ENCODE results near the gene RBM20.

The RBM20 gene

DNA sequence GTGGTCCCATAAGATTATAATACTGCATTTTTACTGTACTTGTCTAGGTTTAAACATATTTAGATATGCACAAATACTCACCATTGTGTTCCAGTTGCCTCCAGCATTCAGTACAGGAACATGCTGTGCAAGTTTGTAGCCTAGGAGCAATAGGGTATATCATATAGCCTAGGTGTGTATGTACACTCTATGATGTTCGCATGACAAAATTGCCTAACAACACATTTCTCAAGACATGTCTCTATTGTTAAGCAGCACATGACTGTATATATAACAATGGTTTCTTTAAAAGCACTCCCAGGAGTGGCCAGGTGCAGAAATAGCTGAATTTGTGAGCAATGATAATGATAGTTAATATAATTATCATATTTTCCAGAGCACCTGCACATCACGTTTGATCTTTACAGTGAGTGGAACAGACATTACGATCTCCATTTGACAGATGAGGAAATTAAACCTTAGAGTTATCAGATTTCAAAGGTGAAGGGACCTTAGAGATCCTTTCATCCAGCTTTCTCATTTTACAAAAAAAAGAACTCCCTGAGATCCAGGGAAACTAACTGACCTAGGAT lies 128.4 kb downstream of the RBM20 start:
- no peak overlapping the region for H3K4me3 ChIP-seq (ENCODE audit: insufficient read length, low read depth)
- H3K4me1 ChIP-seq (ENCODE audit: insufficient read depth, insufficient read length), result no peaks in the 10 kb centered on the region
- DNase-seq (ENCODE audit: low read depth, low spot score), result no peak
- H3K27me3 ChIP-seq (ENCODE audit: insufficient read depth, insufficient read length), result no peaks in the 10 kb centered on the region
- H3K9ac ChIP-seq (ENCODE audit: insufficient read length, low read depth), result no peak overlapping the region
- H3K36me3 ChIP-seq (ENCODE audit: insufficient read depth, insufficient read length, low read length), result no peaks in the 10 kb centered on the region
- H3K9me3 ChIP-seq (ENCODE audit: insufficient read depth, low read length), result no peaks in the 10 kb centered on the region
- TF ChIP-seq ZNF274 (IDR thresholded peaks at IDR 0.05; ENCODE audit: low read depth, low read length) (no peak), YY1 (IDR thresholded peaks at IDR 0.05; ENCODE audit: insufficient read depth, insufficient read length) (no peak), SUZ12 (IDR thresholded peaks at IDR 0.05; ENCODE audit: extremely low read depth, insufficient read depth, insufficient read length) (no peak)

DNA sequence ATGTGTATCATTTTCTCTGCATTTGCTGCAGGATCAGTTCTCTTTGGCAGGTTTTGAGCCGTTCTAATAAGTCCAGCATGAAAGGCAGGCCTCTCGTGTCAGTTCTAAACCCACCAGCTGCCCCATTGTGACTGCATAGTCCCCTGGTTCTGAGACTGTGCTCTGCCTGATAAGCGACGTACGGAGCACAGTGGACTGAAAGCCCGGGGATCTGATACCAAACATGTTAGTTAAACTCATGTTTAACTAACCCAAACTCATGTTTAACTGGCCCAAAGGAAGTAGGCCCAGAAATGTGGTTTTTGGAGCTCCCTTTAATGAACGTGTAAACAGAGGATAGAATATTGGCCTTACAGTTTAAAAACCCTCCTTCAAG lies 129.5 kb downstream of the RBM20 start:
- no peaks in the 10 kb centered on the region for H3K27me3 ChIP-seq (ENCODE audit: insufficient read depth, insufficient read length)
- DNase-seq (ENCODE audit: low read depth, low spot score), result no peak
- no peaks in the 10 kb centered on the region for H3K36me3 ChIP-seq (ENCODE audit: insufficient read depth, insufficient read length, low read length)
- H3K9me3 ChIP-seq (ENCODE audit: insufficient read depth, low read length), result no peaks in the 10 kb centered on the region
- no peaks in the 10 kb centered on the region for H3K4me1 ChIP-seq (ENCODE audit: insufficient read depth, insufficient read length)
- no peak overlapping the region for H3K9ac ChIP-seq (ENCODE audit: insufficient read length, low read depth)
- H3K4me3 ChIP-seq (ENCODE audit: insufficient read length, low read depth), result no peak overlapping the region
- TF ChIP-seq ZNF274 (IDR thresholded peaks at IDR 0.05; ENCODE audit: low read depth, low read length) (no peak), SUZ12 (IDR thresholded peaks at IDR 0.05; ENCODE audit: extremely low read depth, insufficient read depth, insufficient read length) (no peak), YY1 (IDR thresholded peaks at IDR 0.05; ENCODE audit: insufficient read depth, insufficient read length) (no peak)

DNA sequence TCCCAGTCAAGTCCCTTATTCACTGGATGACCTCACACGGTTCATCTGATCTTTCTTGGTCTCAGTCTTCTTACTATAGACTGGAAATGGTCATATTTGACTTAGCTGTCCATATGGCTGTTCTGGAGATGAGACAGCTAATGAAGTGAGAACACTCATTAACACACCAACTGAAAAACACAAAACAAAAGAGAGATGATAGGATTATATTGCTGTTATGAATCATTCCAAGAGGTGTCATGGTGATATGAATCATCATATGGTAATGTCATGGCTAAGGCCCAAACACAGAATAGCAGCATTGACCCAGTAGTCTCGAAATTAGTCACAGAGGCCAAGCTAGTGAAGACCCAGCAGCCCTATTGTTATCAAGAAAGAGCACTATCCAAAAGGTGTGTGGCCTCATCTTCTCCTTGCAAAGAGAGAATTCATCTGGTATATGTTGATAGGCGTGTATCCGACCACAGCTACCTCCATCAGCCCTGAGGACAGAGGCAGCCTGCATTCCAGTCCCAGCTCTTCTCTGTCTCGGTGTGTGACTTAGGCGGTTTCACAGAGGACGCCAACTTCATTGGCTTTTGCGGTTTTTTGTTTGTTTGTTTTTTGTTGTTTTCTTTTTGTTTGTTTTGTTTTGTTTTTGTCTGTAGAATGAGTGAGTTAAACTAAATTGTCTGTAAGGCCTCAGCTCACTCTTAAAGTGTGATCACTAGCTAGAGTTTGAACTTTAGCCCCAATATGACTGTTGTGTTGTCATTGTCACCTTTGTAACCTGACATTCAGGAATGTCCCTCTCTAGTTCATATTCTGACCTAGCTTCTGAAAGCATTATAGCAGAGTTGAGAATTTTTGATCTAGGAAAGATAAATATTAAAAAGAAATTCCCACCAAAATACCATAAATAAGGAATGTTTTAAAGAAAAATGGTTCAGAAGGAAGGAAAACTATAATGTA lies 130.2 kb downstream of the RBM20 start:
- Histone ChIP-seq H3K9ac (ENCODE audit: insufficient read length, low read depth) (no peak overlapping the region), H3K9me3 (ENCODE audit: insufficient read depth, low read length) (no peaks in the 10 kb centered on the region), H3K27me3 (ENCODE audit: insufficient read depth, insufficient read length) (no peaks in the 10 kb centered on the region), H3K36me3 (ENCODE audit: insufficient read depth, insufficient read length, low read length) (no peaks in the 10 kb centered on the region), H3K4me3 (ENCODE audit: insufficient read length, low read depth) (no peak overlapping the region), H3K4me1 (ENCODE audit: insufficient read depth, insufficient read length) (no peaks in the 10 kb centered on the region)
- no peak for DNase-seq (ENCODE audit: low read depth, low spot score)
- TF ChIP-seq SUZ12 (IDR thresholded peaks at IDR 0.05; ENCODE audit: extremely low read depth, insufficient read depth, insufficient read length) (no peak), ZNF274 (IDR thresholded peaks at IDR 0.05; ENCODE audit: low read depth, low read length) (no peak), YY1 (IDR thresholded peaks at IDR 0.05; ENCODE audit: insufficient read depth, insufficient read length) (no peak)

DNA sequence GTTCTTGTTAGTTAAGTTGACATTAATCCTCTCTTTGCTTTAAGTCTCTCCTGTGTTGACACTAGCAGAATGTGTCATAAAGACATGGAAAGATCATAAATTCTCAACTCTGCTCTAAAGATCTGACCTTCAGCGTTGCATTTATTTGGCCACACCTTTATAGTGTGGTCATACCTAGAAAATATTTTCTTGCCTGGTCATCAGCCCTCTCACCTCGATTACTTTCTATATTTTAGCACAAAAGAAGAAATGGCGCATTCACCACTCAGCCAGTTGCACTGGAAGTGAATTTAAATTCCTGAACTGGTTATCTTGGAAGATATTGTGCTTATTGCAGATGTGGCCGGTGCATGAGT lies 130.9 kb downstream of the RBM20 start:
- Histone ChIP-seq H3K9ac (ENCODE audit: insufficient read length, low read depth) (no peak overlapping the region), H3K4me3 (ENCODE audit: insufficient read length, low read depth) (no peak overlapping the region), H3K36me3 (ENCODE audit: insufficient read depth, insufficient read length, low read length) (no peaks in the 10 kb centered on the region), H3K9me3 (ENCODE audit: insufficient read depth, low read length) (no peaks in the 10 kb centered on the region), H3K27me3 (ENCODE audit: insufficient read depth, insufficient read length) (no peaks in the 10 kb centered on the region), H3K4me1 (ENCODE audit: insufficient read depth, insufficient read length) (no peaks in the 10 kb centered on the region)
- DNase-seq (ENCODE audit: low read depth, low spot score), result no peak
- TF ChIP-seq SUZ12 (IDR thresholded peaks at IDR 0.05; ENCODE audit: extremely low read depth, insufficient read depth, insufficient read length), result no peak
- no peak for TF ChIP-seq YY1 (IDR thresholded peaks at IDR 0.05; ENCODE audit: insufficient read depth, insufficient read length)
- no peak for TF ChIP-seq ZNF274 (IDR thresholded peaks at IDR 0.05; ENCODE audit: low read depth, low read length)

DNA sequence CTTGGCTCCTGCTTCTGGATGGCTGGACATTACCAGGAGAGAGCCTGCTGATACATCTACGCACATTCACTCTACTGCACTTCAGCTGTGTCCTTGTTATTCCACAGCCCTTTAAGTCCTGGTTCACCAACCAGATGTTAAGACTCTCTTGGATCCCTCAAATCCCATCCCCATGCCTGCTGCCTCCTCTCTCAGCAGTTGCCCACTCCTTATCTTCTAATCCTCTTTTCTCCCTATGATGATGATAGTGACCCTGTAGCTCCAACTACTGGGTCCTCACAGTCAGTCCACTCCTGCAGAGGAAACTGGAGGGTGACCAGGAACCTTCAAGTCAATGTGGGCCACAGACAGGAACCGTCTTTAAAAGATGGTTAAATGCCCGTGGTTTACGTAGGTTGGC lies 131.3 kb downstream of the RBM20 start:
- H3K4me3 ChIP-seq (ENCODE audit: insufficient read length, low read depth), result no peak overlapping the region
- no peaks in the 10 kb centered on the region for H3K27me3 ChIP-seq (ENCODE audit: insufficient read depth, insufficient read length)
- H3K9ac ChIP-seq (ENCODE audit: insufficient read length, low read depth), result no peak overlapping the region
- no peaks in the 10 kb centered on the region for H3K36me3 ChIP-seq (ENCODE audit: insufficient read depth, insufficient read length, low read length)
- H3K4me1 ChIP-seq (ENCODE audit: insufficient read depth, insufficient read length), result no peaks in the 10 kb centered on the region
- TF ChIP-seq YY1 (IDR thresholded peaks at IDR 0.05; ENCODE audit: insufficient read depth, insufficient read length) (no peak), ZNF274 (IDR thresholded peaks at IDR 0.05; ENCODE audit: low read depth, low read length) (no peak), SUZ12 (IDR thresholded peaks at IDR 0.05; ENCODE audit: extremely low read depth, insufficient read depth, insufficient read length) (no peak)
- DNase-seq (ENCODE audit: low read depth, low spot score), result no peak
- no peaks in the 10 kb centered on the region for H3K9me3 ChIP-seq (ENCODE audit: insufficient read depth, low read length)

DNA sequence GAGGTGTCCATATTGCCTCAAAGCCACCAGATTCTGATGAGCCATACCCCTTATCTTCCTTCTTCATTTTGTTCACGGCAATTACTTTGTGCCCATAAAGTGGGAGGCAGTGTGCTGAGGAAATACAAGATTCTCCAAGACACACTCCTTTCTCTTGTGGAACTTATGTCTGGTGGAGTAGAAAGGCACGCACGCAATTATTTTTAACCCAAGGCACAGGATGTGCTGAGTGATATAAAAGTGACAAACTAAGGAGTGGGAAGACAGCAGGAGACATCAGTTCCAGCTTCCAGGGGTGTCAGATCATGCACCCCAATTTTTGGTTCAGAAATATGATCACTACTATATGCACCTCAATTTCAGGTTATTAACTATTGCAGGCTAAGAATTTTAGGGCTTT lies 132.9 kb downstream of the RBM20 start:
- H3K36me3 ChIP-seq (ENCODE audit: insufficient read depth, insufficient read length, low read length), result no peaks in the 10 kb centered on the region
- H3K4me3 ChIP-seq (ENCODE audit: insufficient read length, low read depth), result no peak overlapping the region
- no peak overlapping the region for H3K9ac ChIP-seq (ENCODE audit: insufficient read length, low read depth)
- no peaks in the 10 kb centered on the region for H3K4me1 ChIP-seq (ENCODE audit: insufficient read depth, insufficient read length)
- TF ChIP-seq YY1 (IDR thresholded peaks at IDR 0.05; ENCODE audit: insufficient read depth, insufficient read length) (no peak), SUZ12 (IDR thresholded peaks at IDR 0.05; ENCODE audit: extremely low read depth, insufficient read depth, insufficient read length) (no peak), ZNF274 (IDR thresholded peaks at IDR 0.05; ENCODE audit: low read depth, low read length) (no peak)
- H3K27me3 ChIP-seq (ENCODE audit: insufficient read depth, insufficient read length), result no peaks in the 10 kb centered on the region
- DNase-seq (ENCODE audit: low read depth, low spot score), result no peak
- no peaks in the 10 kb centered on the region for H3K9me3 ChIP-seq (ENCODE audit: insufficient read depth, low read length)

DNA sequence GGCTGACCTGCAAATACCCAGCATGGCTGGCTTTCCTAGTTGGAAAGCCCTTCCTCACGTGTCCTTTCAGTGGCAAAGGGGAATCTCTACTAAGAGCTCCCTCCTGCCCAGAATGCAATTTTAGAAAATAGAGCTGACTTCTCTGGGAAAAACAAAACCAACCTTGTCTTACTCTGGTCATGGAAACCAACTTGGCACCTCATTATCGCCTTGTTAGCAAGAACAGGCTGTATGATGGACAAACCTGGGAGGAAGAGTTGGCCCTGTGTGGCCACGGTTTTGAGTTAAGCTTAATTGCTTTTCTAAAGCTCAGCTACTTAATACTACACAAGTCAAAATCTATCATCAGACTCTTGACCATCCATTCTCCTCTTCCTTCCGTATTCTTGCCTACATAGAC lies 133.5 kb downstream of the RBM20 start:
- TF ChIP-seq SUZ12 (IDR thresholded peaks at IDR 0.05; ENCODE audit: extremely low read depth, insufficient read depth, insufficient read length), result no peak
- TF ChIP-seq YY1 (IDR thresholded peaks at IDR 0.05; ENCODE audit: insufficient read depth, insufficient read length), result no peak
- no peak for TF ChIP-seq ZNF274 (IDR thresholded peaks at IDR 0.05; ENCODE audit: low read depth, low read length)
- no peaks in the 10 kb centered on the region for H3K36me3 ChIP-seq (ENCODE audit: insufficient read depth, insufficient read length, low read length)
- DNase-seq (ENCODE audit: low read depth, low spot score), result no peak
- no peaks in the 10 kb centered on the region for H3K4me1 ChIP-seq (ENCODE audit: insufficient read depth, insufficient read length)
- H3K9ac ChIP-seq (ENCODE audit: insufficient read length, low read depth), result no peak overlapping the region
- no peak overlapping the region for H3K4me3 ChIP-seq (ENCODE audit: insufficient read length, low read depth)
- H3K9me3 ChIP-seq (ENCODE audit: insufficient read depth, low read length), result no peaks in the 10 kb centered on the region
- no peaks in the 10 kb centered on the region for H3K27me3 ChIP-seq (ENCODE audit: insufficient read depth, insufficient read length)

Data from NT2/D1 (cell line).